Neural progenitor cell (in vitro differentiated cells): ENCODE results near the gene TOLLIP. TPM values are rescaled to one million over a fixed set of nuclear protein-coding genes. Genes with fewer than 3 reads are reported as not detected.

Experiments used
- DNase-seq: peaks from one replicate; pipeline ENCODE4 v3.0.0-alpha.2; 2016; ENCODE audit warnings: low spot score
- H2AFZ ChIP-seq: fragments of 200-600 bp; sonication (generic); replicated peaks from 2 replicates; pipeline ENCODE4 v1.6.1; 2016; ENCODE audit warnings: antibody characterized with exemption
- H3F3A ChIP-seq: fragments of 200-600 bp; sonication (generic); 2 replicates; pipeline ENCODE4 v1.6.1; 2016; ENCODE audit warnings: antibody characterized with exemption, low read depth
- H3K27ac ChIP-seq: fragments of 200-600 bp; sonication (generic); 2 replicates; pipeline ENCODE4 v1.5.1; 2016; ENCODE audit warnings: mild to moderate bottlenecking
- H3K27me3 ChIP-seq: fragments of 200-600 bp; sonication (generic); 2 replicates; pipeline ENCODE4 v1.6.1; 2016; ENCODE audit warnings: mild to moderate bottlenecking, moderate library complexity
- H3K36me3 ChIP-seq: fragments of 200-600 bp; sonication (generic); 2 replicates; pipeline ENCODE4 v1.5.1; 2016
- H3K4me1 ChIP-seq: fragments of 200-600 bp; sonication (generic); 2 replicates; pipeline ENCODE4 v1.6.1; 2016; ENCODE audit warnings: mixed run types
- H3K4me2 ChIP-seq: fragments of 200-600 bp; sonication (generic); 2 replicates; pipeline ENCODE4 v1.6.1; 2016
- H3K4me3 ChIP-seq: fragments of 200-600 bp; sonication (generic); 2 replicates; pipeline ENCODE4 v1.5.1; 2016
- H3K79me2 ChIP-seq: fragments of 200-600 bp; sonication (generic); 2 replicates; pipeline ENCODE4 v1.6.1; 2016; ENCODE audit warnings: low read depth
- H3K9ac ChIP-seq: fragments of 200-600 bp; sonication (generic); 2 replicates; pipeline ENCODE4 v1.6.1; 2016
- H3K9me3 ChIP-seq: fragments of 200-600 bp; sonication (generic); 2 replicates; pipeline ENCODE4 v1.5.1; 2016; ENCODE audit warnings: low read depth
- H4K20me1 ChIP-seq: fragments of 200-600 bp; sonication (generic); 2 replicates; pipeline ENCODE4 v1.6.1; 2016; ENCODE audit warnings: low read depth
- H3K27ac Mint-ChIP-seq: 3 replicates; pipeline ENCODE4 v1.8.0; 2021; ENCODE audit warnings: mixed read lengths
- H3K27me3 Mint-ChIP-seq: 2 replicates; pipeline ENCODE4 v1.8.0; 2022; ENCODE audit warnings: low read depth, mild to moderate bottlenecking, inconsistent platforms, moderate library complexity, mixed read lengths; ENCODE audit not compliant: insufficient read depth
- H3K36me3 Mint-ChIP-seq: 3 replicates; pipeline ENCODE4 v1.8.0; 2021; ENCODE audit warnings: mixed read lengths
- H3K4me1 Mint-ChIP-seq: 3 replicates; pipeline ENCODE4 v1.8.0; 2021; ENCODE audit warnings: mixed read lengths
- H3K4me3 Mint-ChIP-seq: 3 replicates; pipeline ENCODE4 v1.8.0; 2021; ENCODE audit warnings: mild to moderate bottlenecking, moderate library complexity, mixed read lengths
- H3K9me3 Mint-ChIP-seq: 3 replicates; pipeline ENCODE4 v1.8.0; 2020; ENCODE audit warnings: mixed read lengths
- CTCF ChIP-seq: fragments of 200-600 bp; sonication (generic); IDR thresholded peaks from 2 replicates; pipeline ENCODE4 v1.5.1; 2017; ENCODE audit warnings: antibody characterized with exemption, mild to moderate bottlenecking
- EZH2 ChIP-seq: fragments of 200-600 bp; sonication (generic); IDR thresholded peaks from 2 replicates; pipeline ENCODE4 v1.6.1; 2017; ENCODE audit warnings: antibody characterized with exemption, mild to moderate bottlenecking, moderate library complexity
- EZH2phosphoT487 ChIP-seq: fragments of 200-600 bp; sonication (generic); IDR thresholded peaks from 2 replicates; pipeline ENCODE4 v1.6.1; 2017; ENCODE audit warnings: antibody characterized with exemption
- total RNA-seq: library from RNA; depleted of rRNA; stranded (reverse); fragments of >200 nt; gene quantifications from 2 replicates; pipeline ENCODE4 v1.2.3, GENCODE V29; 2015; ENCODE audit warnings: low replicate concordance

Gene TOLLIP
- total RNA-seq, 1 donor from 2014 or later, result 8.5 TPM

DNA sequence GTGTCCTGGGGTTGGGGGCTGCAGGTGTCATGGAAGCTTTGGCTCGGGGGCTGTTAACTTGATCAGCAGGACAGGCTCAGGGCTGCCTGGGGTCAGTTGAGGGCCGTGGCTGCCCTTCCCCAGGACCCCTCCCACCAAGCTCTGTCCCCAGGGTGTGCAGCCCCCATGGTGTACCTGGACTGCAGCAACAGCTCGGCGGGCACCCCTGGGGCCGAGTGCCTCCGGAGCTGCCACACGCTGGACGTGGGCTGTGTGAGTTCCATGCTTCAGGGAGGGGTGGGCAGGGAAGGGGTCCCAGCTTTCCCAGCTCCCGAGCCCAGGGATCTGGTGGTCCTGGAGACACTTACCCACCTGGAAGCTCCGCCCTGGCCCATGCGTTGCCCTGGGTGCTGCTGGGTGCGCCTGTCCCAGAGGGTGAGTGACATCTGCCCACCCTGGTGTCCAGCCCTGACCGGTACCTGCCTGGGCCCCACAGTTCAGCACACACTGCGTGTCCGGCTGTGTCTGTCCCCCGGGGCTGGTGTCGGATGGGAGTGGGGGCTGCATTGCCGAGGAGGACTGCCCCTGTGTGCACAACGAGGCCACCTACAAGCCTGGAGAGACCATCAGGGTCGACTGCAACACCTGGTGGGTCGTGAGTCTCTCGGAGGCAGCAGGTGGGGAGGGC lies 75.2 kb downstream of the TOLLIP start:
- H3K4me3 ChIP-seq, result no peak overlapping the region
- no peak overlapping the region for H2AFZ ChIP-seq
- H3F3A ChIP-seq, result no peaks in the 10 kb centered on the region
- no peak for TF ChIP-seq CTCF
- TF ChIP-seq EZH2, result no peak
- no peak for TF ChIP-seq EZH2phosphoT487
- peaks cover 2% of the 10 kb centered on the region for H3K4me1 Mint-ChIP-seq
- H3K27ac ChIP-seq, result no peak overlapping the region
- H3K27me3 Mint-ChIP-seq, result peaks cover 6% of the 10 kb centered on the region
- H3K79me2 ChIP-seq, result no peaks in the 10 kb centered on the region
- H3K4me2 ChIP-seq, result no peak overlapping the region
- no peak for DNase-seq
- peaks cover 6% of the 10 kb centered on the region for H4K20me1 ChIP-seq
- no peak overlapping the region for H3K27ac Mint-ChIP-seq
- no peaks in the 10 kb centered on the region for H3K27me3 ChIP-seq
- H3K36me3 Mint-ChIP-seq, result no peaks in the 10 kb centered on the region
- H3K36me3 ChIP-seq, result no peaks in the 10 kb centered on the region
- no peaks in the 10 kb centered on the region for H3K4me1 ChIP-seq
- H3K9me3 ChIP-seq, result no peaks in the 10 kb centered on the region
- no peak overlapping the region for H3K4me3 Mint-ChIP-seq
- H3K9ac ChIP-seq, result no peak overlapping the region
- no peaks in the 10 kb centered on the region for H3K9me3 Mint-ChIP-seq

GRCh38 chr11:1233351-1234053 lies 75.9 kb downstream of the TOLLIP start:
- no peak for DNase-seq
- H3K4me3 Mint-ChIP-seq, result no peak overlapping the region

GRCh38 chr11:1232883-1233321 lies 76.5 kb downstream of the TOLLIP start:
- H3K27me3 Mint-ChIP-seq, result peaks cover 2% of the 10 kb centered on the region
- no peaks in the 10 kb centered on the region for H3K9me3 Mint-ChIP-seq
- no peak overlapping the region for H3K9ac ChIP-seq
- no peaks in the 10 kb centered on the region for H3F3A ChIP-seq
- no peak overlapping the region for H3K4me3 Mint-ChIP-seq
- no peak overlapping the region for H2AFZ ChIP-seq
- H4K20me1 ChIP-seq, result no peaks in the 10 kb centered on the region
- no peaks in the 10 kb centered on the region for H3K36me3 ChIP-seq
- peaks cover 2% of the 10 kb centered on the region for H3K4me1 Mint-ChIP-seq
- H3K36me3 Mint-ChIP-seq, result no peaks in the 10 kb centered on the region
- no peaks in the 10 kb centered on the region for H3K27me3 ChIP-seq
- no peak overlapping the region for H3K27ac Mint-ChIP-seq
- no peaks in the 10 kb centered on the region for H3K4me1 ChIP-seq
- DNase-seq, result no peak
- H3K4me3 ChIP-seq, result no peak overlapping the region
- H3K79me2 ChIP-seq, result no peaks in the 10 kb centered on the region
- no peak overlapping the region for H3K4me2 ChIP-seq
- TF ChIP-seq EZH2, result no peak
- TF ChIP-seq EZH2phosphoT487, result no peak
- TF ChIP-seq CTCF, result no peak
- H3K27ac ChIP-seq, result no peak overlapping the region
- no peaks in the 10 kb centered on the region for H3K9me3 ChIP-seq

More at GRCh38 chr11:1233351-1234053, 75.9 kb downstream of the TOLLIP start:
- no peaks in the 10 kb centered on the region for H3K9me3 ChIP-seq
- H2AFZ ChIP-seq, result no peak overlapping the region
- no peak overlapping the region for H3K4me3 ChIP-seq
- TF ChIP-seq EZH2 (no peak), CTCF (no peak), EZH2phosphoT487 (no peak)
- Mint-ChIP-seq H3K9me3 (no peaks in the 10 kb centered on the region), H3K4me1 (peaks cover 2% of the 10 kb centered on the region), H3K36me3 (no peaks in the 10 kb centered on the region), H3K27ac (no peak overlapping the region), H3K27me3 (peaks cover 5% of the 10 kb centered on the region)
- H3K9ac ChIP-seq, result no peak overlapping the region
- H3K4me2 ChIP-seq, result no peak overlapping the region
- H3K27me3 ChIP-seq, result no peaks in the 10 kb centered on the region
- H3K36me3 ChIP-seq, result no peaks in the 10 kb centered on the region
- H4K20me1 ChIP-seq, result peaks cover 3% of the 10 kb centered on the region
- no peaks in the 10 kb centered on the region for H3K79me2 ChIP-seq
- H3K27ac ChIP-seq, result no peak overlapping the region
- H3K4me1 ChIP-seq, result no peaks in the 10 kb centered on the region
- H3F3A ChIP-seq, result no peaks in the 10 kb centered on the region
